Stimulated activated effector memory CD8-positive, alpha-beta T cell treated with anti-CD3 and anti-CD28 coated beads, Interleukin-12 subunit alpha, Interleukin-12 subunit beta, amount 100 ng/mL, for 72 hours (primary cell): ENCODE measurements around the gene SLC1A1.
"Not testable (repeated sequence)": the region's sequence is repeated elsewhere in the genome, so short reads cannot be mapped to it uniquely, and the experiment has no call there.

Experiments
- ATAC-seq: fragments of 150-1000 bp; cut with Tn5 transposase; 2 replicates; pipeline ENCODE4 v1.10.0; 2021
- DNase-seq, 2 donors: peaks; one replicate each; pipeline ENCODE4 v3.0.0; 2021 to 2022; ENCODE audit warnings: low spot score in 2 of 2
- H3K27ac Mint-ChIP-seq: one replicate; pipeline ENCODE4 v1.8.0; 2022; ENCODE audit warnings: mild to moderate bottlenecking, mixed read lengths
- H3K36me3 Mint-ChIP-seq: one replicate; pipeline ENCODE4 v1.8.0; 2022; ENCODE audit warnings: mild to moderate bottlenecking, mixed read lengths
- H3K4me1 Mint-ChIP-seq: one replicate; pipeline ENCODE4 v1.8.0; 2022; ENCODE audit warnings: mixed read lengths
- H3K4me3 Mint-ChIP-seq: one replicate; pipeline ENCODE4 v1.8.0; 2022; ENCODE audit warnings: mild to moderate bottlenecking, mixed read lengths
- H3K9me3 Mint-ChIP-seq: one replicate; pipeline ENCODE4 v1.8.0; 2022; ENCODE audit warnings: mixed read lengths

The SLC1A1 gene

DNA sequence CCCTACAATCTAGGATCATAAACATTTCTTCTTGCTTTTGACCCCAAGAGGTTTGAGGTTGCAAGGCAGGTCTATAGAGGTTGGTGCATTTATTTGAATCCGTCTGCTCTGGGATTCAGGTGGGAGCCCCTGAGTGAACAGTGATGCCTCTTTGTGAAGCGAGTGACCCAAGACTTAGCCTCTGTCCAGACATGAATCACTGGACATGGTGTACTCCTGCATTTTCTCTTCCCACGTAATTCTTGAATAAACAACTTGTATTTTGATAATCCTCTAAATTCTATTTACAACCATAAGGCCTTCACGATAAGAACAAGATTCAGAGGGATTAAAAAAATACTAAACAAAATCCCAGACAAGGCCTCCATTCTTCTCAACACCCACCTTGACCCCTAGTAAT, 104.3 kb downstream of the SLC1A1 start:
- Mint-ChIP-seq H3K4me3 (no peak overlapping the region), H3K36me3 (no peaks in the 10 kb centered on the region), H3K4me1 (peaks cover 22% of the 10 kb centered on the region), H3K27ac (no peak overlapping the region), H3K9me3 (no peaks in the 10 kb centered on the region)
- no peak for DNase-seq
- ATAC-seq = no peak

DNA sequence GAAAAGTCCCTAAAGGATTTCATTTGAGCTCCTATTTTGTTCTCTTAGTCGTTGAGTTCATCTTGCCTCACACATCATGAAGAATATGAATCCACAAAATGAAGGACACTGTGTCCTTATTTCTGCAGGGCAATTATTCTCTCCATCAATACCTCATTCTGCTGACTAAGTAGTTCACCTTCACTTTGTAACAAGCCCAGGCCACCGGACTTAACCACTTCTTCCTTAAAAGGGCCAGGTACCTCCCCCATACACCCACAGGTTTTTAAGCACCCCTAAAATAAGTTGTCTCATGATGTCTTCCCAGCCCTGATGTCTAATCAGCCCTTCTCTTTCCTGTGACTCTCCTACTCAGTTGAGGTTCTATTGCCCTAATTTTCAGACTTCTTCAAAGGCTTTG, 104.7 kb downstream of the SLC1A1 start:
- ATAC-seq = peak; percentile 31

DNA sequence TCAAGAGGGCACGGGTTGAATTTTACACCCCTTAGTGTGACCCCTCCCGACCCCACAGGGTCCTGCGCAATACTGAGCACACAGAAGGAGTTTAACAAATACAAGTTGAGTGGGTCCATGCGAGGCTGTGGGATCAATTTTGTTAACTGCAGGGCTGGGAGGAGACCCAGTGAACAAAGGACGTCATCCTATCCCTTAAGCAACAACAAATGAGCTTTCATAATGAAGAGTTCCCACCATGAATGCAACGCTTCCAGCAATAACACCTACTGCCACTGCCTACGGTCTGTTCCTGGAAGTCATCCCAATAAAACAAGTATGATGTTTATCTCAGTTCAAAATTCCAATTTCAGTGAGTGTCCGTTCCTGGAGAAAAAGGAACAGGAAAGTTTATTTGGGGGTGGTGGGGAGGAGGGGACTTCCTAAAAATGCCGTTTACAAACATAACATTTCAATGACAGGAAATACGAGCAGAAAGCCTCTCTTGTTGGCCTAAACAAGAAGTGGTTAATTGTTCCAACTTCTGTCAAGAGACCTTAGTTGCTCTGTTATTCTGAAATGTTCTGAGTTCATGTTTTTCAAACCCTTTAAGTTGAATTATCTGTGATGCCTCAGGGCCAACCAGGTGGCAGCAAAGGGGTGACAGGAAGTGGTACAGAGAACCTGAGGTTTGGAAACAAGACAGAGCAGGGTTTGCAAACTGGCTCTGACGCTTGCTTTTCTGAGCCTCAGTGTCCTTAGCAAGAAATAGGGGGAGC, 106.1 kb downstream of the SLC1A1 start:
- H3K4me3 Mint-ChIP-seq = peak overlapping the region; percentile 14
- no peaks in the 10 kb centered on the region for H3K36me3 Mint-ChIP-seq
- DNase-seq (no peak), ATAC-seq (peak; percentile 82)
- H3K27ac Mint-ChIP-seq = peak overlapping the region; percentile 66
- H3K9me3 Mint-ChIP-seq = no peaks in the 10 kb centered on the region
- peaks cover 39% of the 10 kb centered on the region for H3K4me1 Mint-ChIP-seq

More for the DNA sequence above, 104.7 kb downstream of the SLC1A1 start:
- Mint-ChIP-seq H3K4me1 (peaks cover 25% of the 10 kb centered on the region), H3K27ac (no peak overlapping the region), H3K9me3 (no peaks in the 10 kb centered on the region), H3K4me3 (no peak overlapping the region), H3K36me3 (no peaks in the 10 kb centered on the region)
- DNase-seq = no peak

DNA sequence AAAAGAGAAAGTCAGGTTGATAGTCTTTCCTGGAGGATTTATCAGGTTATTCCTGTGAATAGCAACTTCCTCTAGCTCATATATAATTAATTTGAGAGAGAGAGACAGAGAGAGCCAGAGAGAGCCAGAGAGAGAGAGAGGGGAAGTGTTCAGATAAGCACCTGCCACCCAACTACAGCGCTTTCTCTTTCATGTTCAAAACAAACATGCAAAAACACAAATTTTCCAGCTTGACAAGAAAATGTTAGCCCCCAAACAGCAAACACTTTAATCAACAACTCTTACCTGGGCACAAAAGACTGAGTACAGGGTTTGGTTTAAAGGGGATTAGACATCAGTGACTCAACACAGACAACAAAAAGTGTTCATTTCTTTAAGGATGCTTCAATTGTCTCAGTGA, 110.1 kb downstream of the SLC1A1 start:
- ATAC-seq (no peak), DNase-seq (no peak)
- Mint-ChIP-seq H3K27ac (peak overlapping the region; percentile 51), H3K4me1 (peaks cover 40% of the 10 kb centered on the region), H3K36me3 (no peaks in the 10 kb centered on the region), H3K9me3 (no peaks in the 10 kb centered on the region), H3K4me3 (no peak overlapping the region)

DNA sequence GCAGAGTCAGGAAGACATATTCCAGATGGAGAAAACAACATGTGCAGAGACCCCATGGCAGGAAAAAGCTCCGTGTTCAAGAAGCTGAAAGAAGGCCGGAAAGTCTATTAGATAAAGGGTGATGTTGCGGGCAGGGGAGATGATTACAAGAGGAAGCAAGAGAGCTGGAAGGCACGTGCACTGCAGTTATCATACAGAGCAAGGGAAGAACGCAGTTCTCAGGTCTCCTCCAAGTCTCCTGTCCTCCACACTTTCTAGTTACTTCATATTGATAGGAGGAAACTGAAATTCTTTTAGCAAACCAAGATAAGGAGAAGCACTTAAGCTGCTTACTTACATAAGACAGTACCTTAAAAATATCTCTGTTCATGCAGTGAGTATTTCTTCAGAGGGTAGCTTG, 113.6 kb downstream of the SLC1A1 start:
- no peak for ATAC-seq
- no peak for DNase-seq
- Mint-ChIP-seq H3K4me1 (peaks cover 24% of the 10 kb centered on the region), H3K9me3 (no peaks in the 10 kb centered on the region), H3K27ac (no peak overlapping the region), H3K36me3 (no peaks in the 10 kb centered on the region), H3K4me3 (no peak overlapping the region)

DNA sequence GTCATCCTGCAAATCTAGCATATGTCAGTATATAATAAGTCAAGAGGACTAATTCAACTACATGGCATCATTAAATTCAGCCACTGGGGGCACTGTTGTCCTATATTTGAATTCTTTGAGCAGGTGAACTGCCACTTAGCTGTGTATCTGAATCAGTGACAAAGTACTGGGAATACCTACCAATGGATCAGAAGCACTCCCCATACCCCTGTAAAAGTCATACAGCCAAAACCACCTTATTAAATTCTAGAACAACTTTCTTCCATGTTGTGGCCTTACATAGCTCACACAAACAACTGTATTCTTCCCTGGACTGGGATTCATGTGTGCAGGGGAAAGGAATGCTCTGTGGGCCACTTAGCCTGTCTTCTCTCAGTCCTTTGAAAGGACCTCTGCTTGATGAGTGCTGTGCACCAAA, 114.4 kb downstream of the SLC1A1 start:
- Mint-ChIP-seq H3K4me1 (peaks cover 24% of the 10 kb centered on the region), H3K4me3 (no peak overlapping the region), H3K27ac (no peak overlapping the region), H3K9me3 (no peaks in the 10 kb centered on the region), H3K36me3 (no peaks in the 10 kb centered on the region)
- peak; percentile 86 for ATAC-seq
- peak; percentile 62 to 87 for DNase-seq

DNA sequence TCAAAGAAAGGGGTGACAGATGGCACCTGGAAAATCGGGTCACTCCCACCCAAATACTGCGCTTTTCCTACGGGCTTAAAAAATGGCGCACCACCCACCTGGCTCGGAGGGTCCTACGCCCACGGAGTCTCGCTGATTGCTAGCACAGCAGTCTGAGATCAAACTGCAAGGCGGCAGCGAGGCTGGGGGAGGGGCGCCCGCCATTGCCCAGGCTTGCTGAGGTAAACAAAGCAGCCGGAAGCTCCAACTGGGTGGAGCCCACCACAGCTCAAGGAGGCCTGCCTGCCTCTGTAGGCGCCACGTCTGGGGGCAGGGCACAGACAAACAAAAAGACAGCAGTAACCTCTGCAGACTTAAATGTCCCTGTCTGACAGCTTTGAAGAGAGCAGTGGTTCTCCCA, 115.8 kb downstream of the SLC1A1 start:
- ATAC-seq, H3K4me3 Mint-ChIP-seq, H3K27ac Mint-ChIP-seq, H3K9me3 Mint-ChIP-seq, DNase-seq, H3K36me3 Mint-ChIP-seq: not testable (repeated sequence)
- peaks cover 11% of the 10 kb centered on the region for H3K4me1 Mint-ChIP-seq

DNA sequence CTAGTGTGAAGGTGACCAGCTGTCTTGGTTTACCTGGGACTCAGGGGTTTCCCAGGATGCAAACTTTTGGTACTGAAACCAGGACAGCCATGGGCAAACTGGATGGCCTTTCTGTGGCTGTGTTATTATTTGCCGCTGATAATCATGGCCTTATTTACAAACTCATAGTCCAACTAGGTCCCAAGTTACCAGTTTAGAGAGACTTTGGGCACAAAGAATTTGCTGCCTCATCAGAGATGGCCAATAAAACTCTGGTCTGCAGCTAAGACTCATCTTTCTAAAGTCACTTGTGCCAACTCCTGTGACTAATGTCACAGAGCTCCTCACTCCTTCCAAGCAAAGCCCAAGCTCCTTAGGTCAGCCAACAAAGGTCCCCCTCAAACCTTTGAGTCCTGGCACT, 124.4 kb downstream of the SLC1A1 start:
- ATAC-seq (no peak), DNase-seq (no peak)
- no peaks in the 10 kb centered on the region for H3K36me3 Mint-ChIP-seq
- no peaks in the 10 kb centered on the region for H3K9me3 Mint-ChIP-seq
- no peak overlapping the region for H3K4me3 Mint-ChIP-seq
- H3K27ac Mint-ChIP-seq = no peak overlapping the region
- peaks cover 8% of the 10 kb centered on the region for H3K4me1 Mint-ChIP-seq

DNA sequence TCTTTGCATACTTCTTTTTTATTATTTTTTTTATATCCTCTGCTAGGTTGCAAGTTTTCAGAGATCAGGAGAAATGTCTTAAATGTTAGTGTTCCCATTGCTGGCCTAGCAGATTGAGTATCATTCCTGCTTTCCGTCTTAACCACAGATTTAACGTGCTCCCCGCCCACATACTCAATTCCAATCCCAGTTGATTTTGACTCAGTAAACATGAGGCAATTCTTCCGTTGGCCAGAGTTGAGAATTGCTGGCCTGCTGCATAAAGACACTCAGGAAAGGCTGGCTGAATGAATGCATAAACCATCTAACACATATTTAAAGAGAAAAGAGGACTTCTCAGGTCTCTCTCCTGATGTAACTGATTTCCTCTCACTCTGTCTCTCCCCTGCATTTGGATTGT, 125.0 kb downstream of the SLC1A1 start:
- no peaks in the 10 kb centered on the region for H3K36me3 Mint-ChIP-seq
- DNase-seq = no peak
- H3K4me3 Mint-ChIP-seq = no peak overlapping the region
- no peak for ATAC-seq
- H3K9me3 Mint-ChIP-seq = no peaks in the 10 kb centered on the region
- H3K27ac Mint-ChIP-seq = no peak overlapping the region
- peaks cover 15% of the 10 kb centered on the region for H3K4me1 Mint-ChIP-seq

DNA sequence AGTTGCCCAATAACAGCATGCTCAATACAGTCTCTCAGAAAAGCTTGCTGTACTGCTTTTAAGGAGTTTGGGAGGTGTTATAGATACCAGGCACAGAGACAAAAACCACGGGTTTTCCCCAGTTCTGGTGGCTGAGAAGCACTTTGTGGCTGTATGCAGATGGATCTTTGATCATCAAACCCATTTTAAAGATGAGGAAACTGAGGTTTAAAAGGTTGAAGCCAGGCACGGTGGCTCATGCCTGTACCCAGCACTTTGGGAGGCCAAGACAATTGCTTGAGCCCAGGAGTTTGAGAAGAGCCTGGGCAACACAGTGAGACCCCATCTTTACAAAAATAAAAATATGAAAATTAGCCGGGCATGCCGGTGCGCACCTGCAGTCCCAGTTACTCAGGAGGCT, 125.5 kb downstream of the SLC1A1 start:
- peaks cover 20% of the 10 kb centered on the region for H3K4me1 Mint-ChIP-seq
- ATAC-seq (no peak), DNase-seq (no peak)
- H3K9me3 Mint-ChIP-seq = no peaks in the 10 kb centered on the region
- H3K4me3 Mint-ChIP-seq = no peak overlapping the region
- H3K36me3 Mint-ChIP-seq = no peaks in the 10 kb centered on the region
- no peak overlapping the region for H3K27ac Mint-ChIP-seq

DNA sequence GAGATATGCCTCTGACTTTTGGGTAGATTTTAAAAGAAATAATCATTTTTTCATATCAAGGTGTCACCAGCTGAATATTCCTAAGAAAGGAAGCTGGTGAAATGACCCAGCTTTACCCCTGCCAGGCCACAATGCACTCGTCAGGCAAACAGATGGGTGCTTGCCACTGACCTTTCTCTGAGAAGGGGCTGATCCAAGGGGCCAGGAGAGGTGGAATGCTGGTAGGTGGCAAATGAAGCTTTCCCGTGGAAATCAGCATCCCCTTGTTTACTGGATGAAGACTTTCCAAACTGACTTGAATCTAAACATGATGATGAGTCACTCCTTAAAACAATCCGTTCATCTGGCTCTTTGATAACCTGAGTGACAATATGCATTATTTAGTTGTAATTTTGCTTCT, 127.5 kb downstream of the SLC1A1 start:
- ATAC-seq (no peak), DNase-seq (no peak)
- Mint-ChIP-seq H3K9me3 (no peaks in the 10 kb centered on the region), H3K4me1 (peaks cover 25% of the 10 kb centered on the region), H3K27ac (no peak overlapping the region), H3K36me3 (no peaks in the 10 kb centered on the region), H3K4me3 (no peak overlapping the region)

DNA sequence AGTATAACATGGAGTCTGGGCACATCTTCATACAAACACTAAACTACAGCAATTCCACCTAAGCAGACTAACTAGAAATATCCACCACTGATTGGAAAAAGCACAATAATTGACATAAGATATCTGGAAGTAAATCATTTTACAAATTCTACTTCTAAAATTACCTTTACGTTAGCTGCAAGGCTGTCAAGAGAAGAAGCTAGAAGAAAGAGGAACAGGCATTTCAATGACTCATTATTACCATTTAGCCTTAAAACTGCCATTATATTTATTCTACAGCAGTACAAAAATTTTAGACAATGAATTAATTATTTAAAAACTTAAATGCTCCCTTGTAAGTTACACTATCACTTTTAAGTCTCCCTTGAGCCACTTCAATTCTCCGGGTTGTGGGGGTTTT, 128.4 kb downstream of the SLC1A1 start:
- Mint-ChIP-seq H3K4me3 (no peak overlapping the region), H3K36me3 (no peaks in the 10 kb centered on the region), H3K9me3 (no peaks in the 10 kb centered on the region), H3K27ac (no peak overlapping the region), H3K4me1 (peaks cover 25% of the 10 kb centered on the region)
- no peak for DNase-seq
- no peak for ATAC-seq

DNA sequence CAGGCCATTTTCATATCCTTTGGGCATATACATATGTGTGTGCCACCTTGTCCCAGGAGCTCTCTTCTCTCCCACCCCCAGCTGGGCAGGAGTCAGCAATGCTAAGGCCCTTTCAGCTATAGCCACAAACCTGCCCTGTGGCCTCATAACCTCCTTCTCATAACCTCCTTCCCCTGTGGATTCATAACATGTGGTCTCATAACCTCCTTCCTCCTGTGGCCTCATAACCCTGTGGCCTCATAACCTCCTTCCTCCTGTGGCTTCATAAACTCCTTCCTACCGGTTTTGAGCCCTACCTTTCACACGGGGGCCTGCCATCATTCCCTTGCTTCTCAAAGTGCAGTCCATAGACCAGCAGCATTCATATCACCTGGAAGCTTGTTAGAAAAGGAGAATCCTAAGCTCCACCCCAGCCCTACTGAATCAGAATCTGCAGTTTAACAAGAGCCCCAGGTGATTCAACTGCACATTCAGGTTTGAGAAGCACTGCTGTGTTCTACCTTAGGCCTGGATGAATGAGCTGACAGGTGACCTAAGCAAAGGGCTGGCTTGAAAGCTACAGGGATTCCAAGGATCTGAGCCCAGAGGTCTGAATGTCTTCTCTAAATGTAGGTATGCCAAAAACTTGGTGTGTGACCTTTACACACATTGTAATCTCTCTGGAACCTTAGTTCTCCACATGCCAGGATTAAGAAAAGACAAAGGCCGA, 129.9 kb downstream of the SLC1A1 start:
- H3K27ac Mint-ChIP-seq = peak overlapping the region; percentile 43
- DNase-seq (peak in 1 of 2 donors; percentile 58), ATAC-seq (peak; percentile 90)
- H3K4me1 Mint-ChIP-seq = peaks cover 24% of the 10 kb centered on the region
- no peaks in the 10 kb centered on the region for H3K9me3 Mint-ChIP-seq
- no peak overlapping the region for H3K4me3 Mint-ChIP-seq
- H3K36me3 Mint-ChIP-seq = no peaks in the 10 kb centered on the region

DNA sequence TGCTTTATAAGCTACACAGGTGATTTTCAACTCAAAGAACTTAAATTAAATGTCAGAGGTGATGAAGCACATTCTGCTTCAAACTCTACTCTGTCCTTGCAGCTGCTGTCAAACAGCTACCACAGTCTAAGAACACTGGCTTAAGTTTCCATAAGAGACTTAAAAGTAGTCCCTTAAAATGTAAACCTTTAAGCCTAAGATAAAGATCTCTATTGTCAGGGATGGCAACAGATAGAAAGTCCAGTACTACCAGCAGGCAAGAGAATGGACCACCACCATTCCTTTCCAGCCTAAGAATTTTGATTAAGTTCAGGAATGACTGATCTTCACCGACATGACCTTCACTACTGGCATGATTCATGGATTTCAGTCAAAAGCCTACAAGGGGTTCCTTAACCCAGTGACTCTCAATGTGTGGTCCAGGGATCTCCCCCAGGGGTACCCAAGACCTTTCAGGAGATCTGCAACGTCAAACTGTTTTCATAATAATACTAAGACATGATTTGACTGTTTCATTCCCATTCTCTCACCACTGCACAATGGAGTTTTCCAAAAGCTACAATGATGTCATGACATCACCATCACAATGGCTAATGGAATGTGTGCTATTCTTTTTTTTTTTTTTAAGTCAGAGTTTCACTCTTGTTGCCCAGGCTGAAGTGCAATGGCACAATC, 130.8 kb downstream of the SLC1A1 start:
- H3K36me3 Mint-ChIP-seq = no peaks in the 10 kb centered on the region
- ATAC-seq (peak; percentile 66), DNase-seq (no peak)
- H3K9me3 Mint-ChIP-seq = no peaks in the 10 kb centered on the region
- no peak overlapping the region for H3K4me3 Mint-ChIP-seq
- H3K27ac Mint-ChIP-seq = no peak overlapping the region
- peaks cover 20% of the 10 kb centered on the region for H3K4me1 Mint-ChIP-seq

DNA sequence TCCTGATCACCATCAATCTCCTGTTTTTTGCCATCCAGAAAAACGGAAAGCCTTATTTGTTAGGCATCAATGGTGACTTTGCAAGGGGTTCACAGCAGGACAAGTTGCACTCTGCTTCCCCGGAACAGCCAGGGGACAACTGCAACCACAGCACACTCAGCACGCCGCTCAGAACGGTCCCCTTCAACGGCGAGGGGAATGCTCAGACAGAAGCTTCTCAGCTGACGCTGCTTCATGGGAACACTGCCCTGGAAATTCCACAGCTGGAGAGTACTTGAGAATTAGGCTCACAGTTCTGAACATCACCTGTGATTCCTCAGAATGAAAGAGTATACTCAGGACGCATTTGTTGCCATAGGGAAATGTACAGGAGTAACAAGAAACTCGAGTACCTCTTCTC, 131.7 kb downstream of the SLC1A1 start:
- no peaks in the 10 kb centered on the region for H3K36me3 Mint-ChIP-seq
- H3K4me1 Mint-ChIP-seq = peaks cover 20% of the 10 kb centered on the region
- ATAC-seq (no peak), DNase-seq (no peak)
- H3K9me3 Mint-ChIP-seq = no peaks in the 10 kb centered on the region
- no peak overlapping the region for H3K27ac Mint-ChIP-seq
- no peak overlapping the region for H3K4me3 Mint-ChIP-seq

DNA sequence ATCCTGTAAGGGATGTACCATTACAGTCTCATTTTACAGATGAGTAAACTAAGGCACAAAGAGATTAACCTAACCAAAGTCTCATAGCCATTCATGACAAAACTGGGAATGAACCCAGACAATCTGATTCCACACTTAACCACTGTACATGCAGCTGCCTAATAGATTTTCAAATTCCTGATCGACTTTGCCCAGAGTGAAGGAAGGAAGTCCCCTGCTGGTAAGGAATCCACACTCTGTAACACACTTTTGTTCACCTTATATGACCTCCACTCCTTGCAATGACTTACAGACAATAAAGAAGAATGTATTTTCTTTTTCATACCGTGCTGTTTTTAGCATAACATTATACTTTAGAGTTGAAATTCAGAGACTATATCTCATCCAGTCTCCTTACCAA, 140.6 kb downstream of the SLC1A1 start:
- no peaks in the 10 kb centered on the region for H3K36me3 Mint-ChIP-seq
- H3K4me3 Mint-ChIP-seq = no peak overlapping the region
- ATAC-seq (no peak), DNase-seq (no peak)
- H3K4me1 Mint-ChIP-seq = no peaks in the 10 kb centered on the region
- no peaks in the 10 kb centered on the region for H3K9me3 Mint-ChIP-seq
- H3K27ac Mint-ChIP-seq = no peak overlapping the region
